Esophagus mucosa (tissue), 1 donor: ENCODE data around the gene EIF5A2. TPM values are rescaled to one million over a fixed set of nuclear protein-coding genes. Genes with fewer than 3 reads are reported as not detected.
"Not testable (repeated sequence)": the region's sequence is repeated elsewhere in the genome, so short reads cannot be mapped to it uniquely, and the experiment has no call there.

Experiments used
- ATAC-seq: fragments of 200-7000 bp; cut with Tn5 transposase; one replicate; pipeline ENCODE4 v1.9.1; 2020
- total RNA-seq: library from RNA; stranded (reverse); gene quantifications from one replicate; pipeline ENCODE4 v1.2.4, GENCODE V29; 2023
- donor health status: DM: yes; HTN: yes; CAD: no.

Gene EIF5A2
- total RNA-seq, 1 donor from 2014 or later: 2.4 TPM

GRCh38 chr3:170896333-170896732, 12.1 kb downstream of the EIF5A2 start:
- ATAC-seq: not testable (repeated sequence)

GRCh38 chr3:170893895-170894294, 14.5 kb downstream of the EIF5A2 start:
- ATAC-seq: no peak

DNA sequence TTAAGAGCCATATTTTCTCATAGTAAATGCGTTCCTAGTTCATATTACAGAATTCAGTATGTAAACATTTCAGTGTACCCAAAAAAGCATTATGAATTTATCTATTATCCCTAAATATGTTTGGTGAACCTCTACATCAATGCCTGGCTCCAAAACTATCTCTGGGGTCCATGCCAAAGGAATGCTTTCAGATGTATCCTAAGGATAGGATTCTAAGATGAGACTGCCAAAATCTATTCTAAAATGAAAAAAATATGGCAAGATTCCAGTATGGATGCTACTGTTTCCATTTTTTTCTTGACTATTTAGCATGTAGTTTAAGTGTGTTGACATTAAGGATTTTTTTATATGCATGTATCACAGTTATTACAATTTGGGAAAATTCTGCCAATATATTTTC, 18.8 kb downstream of the EIF5A2 start:
- ATAC-seq: no peak

DNA sequence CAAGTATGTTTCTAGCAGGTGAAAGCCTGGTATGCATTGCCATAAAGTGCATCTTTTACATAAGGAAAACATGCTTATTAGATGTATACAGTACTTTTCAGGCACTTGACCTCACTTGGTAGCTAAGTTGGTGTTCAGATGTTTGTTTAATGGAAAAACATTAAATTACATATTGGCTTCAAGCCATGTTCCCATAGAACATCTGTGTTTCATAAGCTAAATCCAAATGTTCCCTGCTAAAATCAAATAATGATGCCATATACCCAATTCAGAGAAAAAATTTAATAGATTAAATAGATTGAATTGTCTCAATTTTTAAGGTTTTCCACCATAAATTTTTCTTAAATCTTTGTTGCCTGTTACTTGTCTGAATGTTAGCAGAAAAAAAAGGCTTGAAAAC, 19.3 kb downstream of the EIF5A2 start:
- ATAC-seq: no peak

- not testable (repeated sequence) for ATAC-seq
These were observed 24.1 kb downstream of the EIF5A2 start for GRCh38 chr3:170884109-170884930.

GRCh38 chr3:170878688-170879087, 29.7 kb downstream of the EIF5A2 start:
- not testable (repeated sequence) for ATAC-seq

- not testable (repeated sequence) for ATAC-seq
These were observed 31.1 kb downstream of the EIF5A2 start for GRCh38 chr3:170877311-170877710.

DNA sequence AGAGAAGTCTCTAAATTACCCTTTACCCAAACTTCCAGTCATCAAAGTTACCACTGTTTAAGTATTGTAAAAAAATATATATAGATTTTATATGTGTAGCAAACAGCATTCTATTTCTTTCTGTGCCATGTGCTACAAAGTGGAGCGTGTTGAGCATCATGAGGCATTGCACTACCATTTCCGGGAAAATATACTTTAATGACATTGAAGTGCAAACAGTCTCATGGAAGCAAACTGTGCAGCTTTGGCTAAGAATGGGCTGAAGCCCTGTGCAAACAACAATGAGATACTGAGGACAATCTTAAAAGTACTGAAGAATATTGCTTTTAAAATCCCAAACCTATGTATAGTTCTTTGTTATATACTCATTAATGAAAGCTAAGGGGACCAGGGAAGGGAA, 31.9 kb downstream of the EIF5A2 start:
- ATAC-seq: no peak

- peak; percentile 98 for ATAC-seq
These were observed 38.5 kb downstream of the EIF5A2 start, which contains the start of gene RPL22L1 for GRCh38 chr3:170869645-170870593. TSS of gene RPL22L1 (minus strand) at chr3:170870195. CDS start at chr3:170870167, 28 bp downstream.

- no peak for ATAC-seq
These were observed 39.2 kb downstream of the EIF5A2 start for GRCh38 chr3:170869239-170869590.

DNA sequence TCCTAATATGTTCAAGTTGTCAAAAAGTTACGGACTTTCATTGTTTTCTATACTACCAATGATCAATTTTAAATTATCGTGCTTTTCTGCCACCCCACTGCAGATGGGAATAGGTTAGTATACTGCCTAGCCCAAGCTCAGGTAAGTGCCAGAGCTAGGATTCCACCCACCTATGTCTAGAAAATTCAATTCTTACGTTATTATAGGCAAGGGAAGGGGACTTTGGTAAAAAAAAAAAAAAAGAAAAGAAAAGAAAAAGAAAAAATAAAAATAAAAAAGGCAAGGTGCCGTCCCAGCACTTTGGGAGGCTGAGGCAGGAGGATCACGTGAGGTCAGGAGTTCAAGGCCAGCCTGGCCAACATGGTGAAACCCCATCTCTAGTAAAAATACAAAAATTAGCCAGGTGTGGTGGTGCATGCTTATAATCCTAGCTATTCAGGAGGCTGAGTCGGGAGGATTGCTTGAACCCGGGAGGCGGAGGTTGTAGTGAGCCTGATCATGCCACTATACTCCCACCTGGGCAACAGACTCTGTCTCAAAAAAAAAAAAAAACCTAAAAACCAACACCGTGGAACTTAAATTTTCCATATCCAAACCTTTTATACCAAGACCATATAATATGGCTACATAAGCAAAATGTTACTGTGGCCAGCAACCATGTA, 39.7 kb downstream of the EIF5A2 start:
- ATAC-seq: no peak

DNA sequence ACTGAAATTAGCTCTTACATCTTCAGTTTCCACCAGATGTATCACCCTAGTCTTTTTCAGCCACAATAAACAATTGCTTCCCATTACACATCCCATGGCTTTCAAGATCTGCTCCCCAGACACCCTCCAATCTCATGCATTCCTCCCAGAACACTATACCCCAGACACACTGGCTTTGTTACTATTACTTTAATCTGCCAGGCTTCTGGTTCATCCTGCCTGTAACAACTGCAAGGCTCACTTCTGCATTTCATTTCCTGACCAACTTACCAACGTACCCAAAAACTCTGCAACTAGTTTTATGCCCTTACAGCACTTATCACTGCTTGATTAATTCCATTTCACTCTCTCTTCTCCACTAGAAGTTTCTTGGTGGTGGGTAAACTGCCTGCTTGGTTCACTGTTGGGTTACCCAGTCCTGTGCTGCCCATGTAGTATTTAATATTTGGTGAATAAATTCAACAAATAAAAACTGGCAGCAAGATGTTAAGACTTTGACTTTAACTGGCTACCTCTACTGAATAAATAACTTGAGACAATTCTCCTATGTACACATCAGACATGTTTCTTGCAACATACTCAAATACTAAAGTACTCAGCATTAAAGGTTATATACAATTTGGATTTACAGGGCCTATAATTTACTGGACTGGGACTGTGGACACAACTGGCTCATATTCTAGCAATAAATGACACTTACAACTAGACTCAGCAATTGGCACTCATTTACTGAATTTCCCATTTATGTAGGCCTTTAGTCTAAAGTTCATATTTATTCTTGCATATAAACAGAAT, 41.1 kb downstream of the EIF5A2 start:
- no peak for ATAC-seq

DNA sequence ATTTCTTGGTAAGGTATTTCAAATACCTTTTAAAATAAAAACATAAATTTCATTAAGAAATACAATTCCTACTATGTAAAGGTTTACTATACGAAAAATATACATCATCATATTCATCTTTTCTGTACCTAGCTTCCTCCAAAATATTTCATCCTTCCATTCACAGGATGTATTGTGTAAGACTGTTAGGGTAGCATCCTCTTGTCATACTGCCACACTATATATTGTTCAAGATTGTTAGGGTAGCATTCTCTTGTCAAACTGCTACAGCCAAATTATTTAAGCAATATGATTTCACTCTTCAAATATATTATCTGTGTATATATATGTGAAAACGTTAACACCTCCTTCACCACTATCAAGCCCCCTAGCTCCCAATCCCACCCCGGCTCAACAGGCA, 41.9 kb downstream of the EIF5A2 start:
- no peak for ATAC-seq

DNA sequence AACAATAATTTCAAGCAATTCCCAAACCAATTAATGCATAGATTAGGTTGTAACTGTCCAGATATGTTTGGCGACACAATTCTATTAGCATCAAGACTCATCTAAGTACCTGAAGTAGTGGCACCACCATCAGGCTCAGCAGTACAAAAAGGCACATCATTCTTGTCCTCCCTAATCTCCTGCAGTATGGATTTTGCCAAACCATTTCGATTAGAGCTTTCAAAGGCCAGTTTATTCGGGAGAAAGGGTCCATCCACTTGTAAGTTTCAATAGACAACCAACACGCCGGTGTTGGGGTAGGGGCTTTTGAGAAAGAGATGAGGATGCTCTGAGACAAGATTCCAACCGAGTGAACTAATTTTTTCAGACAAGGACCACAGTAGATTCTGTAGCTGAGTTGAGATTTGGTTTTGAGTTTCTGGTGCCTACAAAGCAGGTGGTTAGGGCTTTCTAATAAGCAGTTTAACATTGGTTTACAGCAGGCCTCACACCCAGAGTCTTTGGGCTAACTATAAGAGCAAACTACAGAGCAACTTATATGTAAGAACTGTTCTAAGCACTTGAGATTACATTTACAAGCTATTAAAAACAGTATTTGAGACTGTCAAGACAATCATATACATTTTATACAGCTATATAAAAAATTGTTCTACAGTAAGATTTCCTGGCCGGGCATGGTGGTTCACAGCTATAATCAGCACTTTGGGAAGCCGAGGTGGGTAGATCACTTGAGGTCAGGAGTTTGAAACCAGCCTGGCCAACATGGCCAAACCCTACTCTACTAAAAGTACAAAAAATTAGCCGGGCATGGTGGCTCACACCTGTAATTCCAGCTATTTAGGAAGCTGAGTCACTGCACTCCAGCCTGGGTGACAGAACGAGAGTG, 43.0 kb downstream of the EIF5A2 start:
- no peak for ATAC-seq

- peak; percentile 35 for ATAC-seq
These were observed 43.8 kb downstream of the EIF5A2 start for GRCh38 chr3:170864525-170865208.

DNA sequence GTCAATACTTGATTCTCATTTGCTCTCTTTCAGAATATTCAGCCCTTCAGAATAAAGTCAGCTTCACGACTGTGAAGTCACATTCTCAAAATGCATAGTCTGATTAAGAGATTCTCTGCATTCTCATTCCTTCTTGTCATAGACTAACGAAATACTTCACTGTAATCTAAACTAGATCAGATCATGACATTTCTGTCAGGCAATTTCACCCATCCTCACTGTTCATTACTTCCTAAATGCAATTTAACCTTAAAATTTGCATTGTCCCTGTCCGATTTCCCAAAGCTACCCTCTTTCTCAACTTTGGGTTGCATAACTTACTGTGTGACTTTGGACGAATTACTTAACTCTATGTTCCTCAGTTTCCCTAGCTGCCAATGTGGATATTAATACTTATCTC, 44.6 kb downstream of the EIF5A2 start:
- no peak for ATAC-seq

DNA sequence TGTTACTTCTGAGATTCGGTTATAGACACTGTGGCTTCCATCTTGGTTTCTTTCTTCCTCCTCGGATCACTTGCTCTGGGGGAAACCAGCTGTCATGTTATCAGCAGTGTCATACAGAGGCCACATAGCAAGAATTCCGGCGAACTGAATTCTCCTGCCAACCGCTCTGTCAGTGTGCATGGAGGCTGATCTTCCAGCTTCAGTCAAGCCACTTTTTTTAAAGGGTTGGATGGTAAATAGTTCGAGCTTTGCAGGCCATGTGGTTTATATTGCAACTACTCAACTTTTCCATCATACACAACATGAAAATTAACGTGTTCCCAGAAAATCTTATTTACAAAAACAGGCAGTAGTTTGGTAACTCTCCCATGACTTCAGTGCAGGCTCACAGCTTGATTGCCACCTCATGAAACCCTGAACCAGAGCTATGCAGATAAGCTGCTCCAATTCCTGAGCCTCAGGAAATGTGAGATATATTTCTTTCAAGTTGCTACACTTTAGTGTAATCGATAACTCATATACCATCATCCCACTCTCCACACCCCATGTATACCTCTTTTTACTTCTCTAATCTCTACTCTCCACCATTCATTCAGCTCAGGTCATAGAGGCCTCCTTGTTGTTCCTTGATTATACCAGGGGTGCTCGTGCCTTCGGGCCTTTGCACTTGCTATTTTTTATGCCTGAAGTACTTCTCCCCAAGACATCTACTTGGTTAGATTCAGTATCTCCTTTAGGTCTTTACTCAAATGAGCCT, 45.6 kb downstream of the EIF5A2 start:
- no peak for ATAC-seq

DNA sequence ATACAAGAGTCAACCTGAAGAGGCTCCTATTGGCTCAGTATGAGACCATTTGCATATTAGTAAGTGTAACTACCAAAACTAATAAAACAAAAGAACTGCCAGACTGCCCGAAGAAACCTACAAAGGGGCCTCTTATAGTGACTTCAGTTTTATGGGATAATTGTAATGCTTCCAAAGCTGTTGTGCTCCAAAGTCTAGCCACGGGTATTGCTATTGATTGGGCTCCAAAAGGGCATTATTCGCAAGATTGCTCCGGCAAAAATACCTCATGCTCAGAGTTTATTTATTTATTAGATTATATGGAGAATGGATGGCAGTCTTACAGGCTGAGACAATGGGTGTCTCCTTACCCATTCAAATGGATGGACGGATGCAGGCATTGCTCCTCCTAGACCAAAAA, 49.8 kb downstream of the EIF5A2 start:
- no peak for ATAC-seq

DNA sequence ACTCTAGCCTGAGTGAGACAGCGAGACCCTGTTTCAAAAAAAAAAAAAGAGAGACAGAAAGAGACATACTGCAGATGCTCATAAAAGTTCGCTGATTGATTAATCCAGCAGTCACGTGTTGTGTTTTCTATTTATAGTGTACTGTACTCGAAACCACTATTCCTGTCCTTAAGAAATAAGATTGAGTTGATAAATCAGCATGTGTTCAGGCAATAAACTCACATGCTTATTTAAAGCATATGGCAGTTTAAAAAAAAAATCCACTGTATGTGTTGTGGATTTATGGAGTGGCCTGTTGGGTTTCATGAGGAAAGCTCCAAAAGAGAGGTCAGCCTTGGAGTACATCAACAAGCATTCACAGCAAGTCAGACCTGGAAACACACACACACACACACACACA, 56.1 kb downstream of the EIF5A2 start:
- ATAC-seq: no peak
